Stimulated activated CD8-positive, alpha-beta memory T cell treated with anti-CD3 and anti-CD28 coated beads, Interleukin-4, amount 100 ng/mL, for 1 hour (primary cell): ENCODE data around the gene PIP4K2C.
"Not testable (repeated sequence)": the region's sequence is repeated elsewhere in the genome, so short reads cannot be mapped to it uniquely, and the experiment has no call there.

ENCODE experiments used
- DNase-seq, 2 donors: peaks; one replicate each; pipeline ENCODE4 v3.0.0-alpha.2; 2020; ENCODE audit warnings: low read depth in 2 of 2, low spot score in 1 of 2

Gene PIP4K2C

GRCh38 chr12:57584690-57585089 lies 6.3 kb upstream of the PIP4K2C start:
- DNase-seq: no peak

GRCh38 chr12:57585156-57585555 lies 5.8 kb upstream of the PIP4K2C start:
- no peak for DNase-seq

- DNase-seq: no peak
Observed at GRCh38 chr12:57586128-57586527, 4.9 kb upstream of the PIP4K2C start.

GRCh38 chr12:57586832-57587429 lies 4.1 kb upstream of the PIP4K2C start:
- DNase-seq: no peak

- not testable (repeated sequence) for DNase-seq
Observed at GRCh38 chr12:57588951-57589610, 1.9 kb upstream of the PIP4K2C start.

GRCh38 chr12:57590479-57590863 lies 521 bp upstream of the PIP4K2C start:
- DNase-seq: no peak

GRCh38 chr12:57591782-57592325 lies 862 bp downstream of the PIP4K2C start:
- DNase-seq: no peak

GRCh38 chr12:57592551-57593165 lies 1.7 kb downstream of the PIP4K2C start:
- DNase-seq: no peak

GRCh38 chr12:57593187-57593586 lies 2.2 kb downstream of the PIP4K2C start:
- DNase-seq: no peak

- DNase-seq: no peak
Observed at GRCh38 chr12:57600395-57600794, 9.4 kb downstream of the PIP4K2C start.

- DNase-seq: no peak
Observed at GRCh38 chr12:57602544-57602943, 11.6 kb downstream of the PIP4K2C start.

GRCh38 chr12:57603324-57603723 lies 12.3 kb downstream of the PIP4K2C start:
- DNase-seq: no peak

- no peak for DNase-seq
Observed at GRCh38 chr12:57603815-57604453, 12.9 kb downstream of the PIP4K2C start.

- DNase-seq: no peak
Observed at GRCh38 chr12:57604454-57604991, 13.5 kb downstream of the PIP4K2C start, which contains the start of gene DTX3. Gene DTX3, plus strand, starts transcription at chr12:57604824. Its CDS starts 1,694 bp downstream, at chr12:57606518.

GRCh38 chr12:57604992-57605810 lies 14.2 kb downstream of the PIP4K2C start:
- no peak for DNase-seq

- no peak for DNase-seq
Observed at GRCh38 chr12:57605811-57606311, 14.9 kb downstream of the PIP4K2C start.

GRCh38 chr12:57606399-57606798 lies 15.4 kb downstream of the PIP4K2C start:
- DNase-seq: no peak

GRCh38 chr12:57606821-57607220 lies 15.8 kb downstream of the PIP4K2C start:
- no peak for DNase-seq

- no peak for DNase-seq
Observed at GRCh38 chr12:57607958-57608663, 17.1 kb downstream of the PIP4K2C start.
